Measurements from ENCODE around the gene ULK4. TPM values are rescaled to one million over a fixed set of nuclear protein-coding genes. Genes with fewer than 3 reads are reported as not detected.

ULK4 gene
- total and polyA plus RNA-seq, 9 of the 15 experiments (the other 6 are each of a cell fraction or from before 2014, with no cell fraction given): 3.0 to 5.9 (median 3.5) TPM

- no peak for TF ChIP-seq ZNF165 (CRISPR knock-in tag; IDR thresholded peaks at IDR 0.05; ENCODE audit: borderline replicate concordance)
- no peak for TF ChIP-seq ZNF764 (CRISPR knock-in tag; IDR thresholded peaks at IDR 0.05; ENCODE audit: low read depth)
- TF ChIP-seq PHTF2 (CRISPR knock-in tag; IDR thresholded peaks at IDR 0.05): no peak
Measured at GRCh38 chr3:41485484-41485883, 476.4 kb downstream of the ULK4 start (continued).

DNA sequence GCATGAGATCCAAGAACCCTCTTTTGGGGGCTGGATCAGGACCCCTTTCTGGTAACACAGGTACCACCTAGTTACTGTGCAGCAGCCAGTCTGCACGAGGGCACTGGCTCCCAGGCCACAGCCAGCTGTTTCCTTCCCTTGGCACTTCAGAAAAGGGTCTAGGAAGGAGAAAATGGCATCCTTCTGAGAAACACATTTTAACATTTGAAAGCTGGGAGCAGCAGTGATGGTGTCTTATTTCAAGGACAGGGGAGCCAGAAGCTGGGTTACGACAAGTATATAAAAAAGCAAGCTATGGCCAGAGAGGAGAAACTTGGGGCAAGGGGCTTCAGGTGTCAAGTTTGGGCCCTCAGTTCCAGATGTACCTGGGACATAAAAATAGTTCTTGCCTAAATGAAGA is 479.8 kb downstream of the ULK4 start:
- CTCF ChIA-PET (ENCODE audit: low intra/inter-chr PET ratio): interaction anchor here (0.6 kb wide), 1 partner anchor 618 kb away, joined by 3 read pairs; no protein-coding TSS in a partner anchor
- TF ChIP-seq TEAD1 (CRISPR knock-in tag; IDR thresholded peaks at IDR 0.05) (no peak), ETS1 (conservative IDR thresholded peaks at IDR 0.05; ENCODE audit: control insufficient read depth, low read depth, low read length) (no peak)

More for the DNA sequence above, 479.8 kb downstream of the ULK4 start:
- H3K27ac ChIP-seq (ENCODE audit: extremely low read depth, low read depth, low read length): no peak overlapping the region
- no TSS peak for BruUV-seq (replicated peaks)
- WGBS (ENCODE audit: insufficient coverage, low coverage, missing lambda C conversion rate): 3% methylated on average over 2 of the region's 2 CpGs
- H4K20me1 ChIP-seq (replicated peaks; ENCODE audit: control insufficient read depth, insufficient read depth, low read length): no peaks in the 10 kb centered on the region
- no peaks in the 10 kb centered on the region for H3K9me3 ChIP-seq (replicated peaks; ENCODE audit: control insufficient read depth, insufficient read depth, low read depth, low read length)
- H3K4me3 ChIP-seq: no peak overlapping the region
- H3K36me3 ChIP-seq (ENCODE audit: control insufficient read depth, insufficient read depth, low read length): no peaks in the 10 kb centered on the region
- FAIRE-seq: no peak
- in situ Hi-C loops (cut with MboI) (no loop called here), intact Hi-C loops (cut with micrococcal nuclease) (no loop called here)
- no peak overlapping the region for H2AFZ ChIP-seq (ENCODE audit: low read depth, low read length)
- no peaks in the 10 kb centered on the region for H3K4me1 ChIP-seq (replicated peaks in 1 of 2; ENCODE audit: control insufficient read depth in 2 of 2, insufficient read depth in 2 of 2, low read length in 2 of 2)
- POLR2A ChIA-PET: no interaction called here
- no peaks in the 10 kb centered on the region for H3K79me2 ChIP-seq (ENCODE audit: control insufficient read depth, insufficient read depth, low read length)
- H3K4me2 ChIP-seq (ENCODE audit: insufficient read depth, low read length): no peak overlapping the region
- H3K27me3 ChIP-seq (ENCODE audit: control insufficient read depth in 2 of 2, insufficient read depth in 2 of 2, low read length in 2 of 2): no peaks in the 10 kb centered on the region
- H3K9ac ChIP-seq (ENCODE audit: insufficient read depth in 1 of 2, low read depth in 2 of 2, low read length in 2 of 2): no peak overlapping the region
- H3K9me1 ChIP-seq (ENCODE audit: control insufficient read depth, insufficient read depth, low read length): no peaks in the 10 kb centered on the region
- no peak for DNase-seq (ENCODE audit: extremely low read depth in 1 of 4, low spot score in 3 of 4)
- no peak for ATAC-seq

All from K562 (cell line).